Endodermal cell (in vitro differentiated cells): ENCODE results near the gene ZBED3. TPM values are rescaled to one million over a fixed set of nuclear protein-coding genes. Genes with fewer than 3 reads are reported as not detected.

Experiments used
- DNase-seq: peaks from one replicate; pipeline ENCODE4 v3.0.0-alpha.2; 2017
- H3K27ac ChIP-seq: 2 replicates; pipeline ENCODE4 v1.5.1; 2013; ENCODE audit warnings: mild to moderate bottlenecking, low read depth, low read length, moderate library complexity
- H3K27me3 ChIP-seq: 2 replicates; pipeline ENCODE4 v1.6.1; 2013; ENCODE audit warnings: mild to moderate bottlenecking, low read length, moderate library complexity; ENCODE audit not compliant: insufficient read depth, control insufficient read depth, poor library complexity, severe bottlenecking
- H3K36me3 ChIP-seq: 2 replicates; pipeline ENCODE4 v1.7.0; 2013; ENCODE audit warnings: mild to moderate bottlenecking, low read length, moderate library complexity; ENCODE audit not compliant: control insufficient read depth, insufficient read depth
- H3K4me1 ChIP-seq: one replicate; pipeline ENCODE4 v1.7.0; 2013; ENCODE audit warnings: low read length; ENCODE audit not compliant: control insufficient read depth, insufficient read depth
- H3K4me3 ChIP-seq: 2 replicates; pipeline ENCODE4 v1.5.1; 2013; ENCODE audit warnings: mild to moderate bottlenecking, low read length, moderate library complexity
- H3K9ac ChIP-seq: 2 replicates; pipeline ENCODE4 v1.6.1; 2013; ENCODE audit warnings: mild to moderate bottlenecking, low read length, moderate library complexity; ENCODE audit not compliant: poor library complexity, severe bottlenecking; ENCODE audit errors: extremely low read depth
- H3K9me3 ChIP-seq: 2 replicates; pipeline ENCODE4 v1.6.1; 2013; ENCODE audit warnings: mild to moderate bottlenecking, low read length, moderate library complexity; ENCODE audit not compliant: control insufficient read depth
- H3K27ac Mint-ChIP-seq: 2 replicates; pipeline ENCODE4 v1.8.0; 2020; ENCODE audit warnings: mixed read lengths
- H3K27me3 Mint-ChIP-seq: 2 replicates; pipeline ENCODE4 v1.8.0; 2021; ENCODE audit warnings: mild to moderate bottlenecking, mixed read lengths; ENCODE audit not compliant: insufficient read depth
- H3K36me3 Mint-ChIP-seq: 2 replicates; pipeline ENCODE4 v1.8.0; 2020; ENCODE audit warnings: low read depth, mixed read lengths
- H3K4me1 Mint-ChIP-seq: 2 replicates; pipeline ENCODE4 v1.8.0; 2020; ENCODE audit warnings: mixed read lengths
- H3K4me3 Mint-ChIP-seq: 2 replicates; pipeline ENCODE4 v1.8.0; 2020; ENCODE audit warnings: mild to moderate bottlenecking, moderate library complexity, mixed read lengths
- H3K9me3 Mint-ChIP-seq: 2 replicates; pipeline ENCODE4 v1.8.0; 2020; ENCODE audit warnings: mild to moderate bottlenecking, mixed read lengths
- WGBS, 2 experiments: methylation state at CpG; one replicate each; pipeline versions ENCODE4 v1.1.5 to v1.1.7; 2013; ENCODE audit warnings: missing lambda C conversion rate in 2 of 2, mixed read lengths in 1 of 2; ENCODE audit not compliant: insufficient coverage in 1 of 2, insufficient read length in 1 of 2; 5-methylcytosine and 5-hydroxymethylcytosine counted together
- total RNA-seq, 2 donors: library from RNA; stranded (reverse); fragmentation: NEBNext Ultra II Directional in 1 of 2; extraction: Animal tissue kit (Norgen Biotek cat#: 25700) in 1 of 2; gene quantifications; 2 replicates in 1 of 2; 3 replicates in 1 of 2; pipeline ENCODE4 v1.2.1, GENCODE V29; 2021
- TF ChIP-seq, protein P1 (sequence below): fragments of 200-600 bp; sonication (generic); conservative IDR thresholded peaks from 2 replicates; pipeline ENCODE4 v1.5.0; 2021; ENCODE audit warnings: antibody characterized with exemption, mild to moderate bottlenecking

The ZBED3 gene
- total RNA-seq, 2 donors from 2014 or later: 5.3 to 5.6 TPM

DNA sequence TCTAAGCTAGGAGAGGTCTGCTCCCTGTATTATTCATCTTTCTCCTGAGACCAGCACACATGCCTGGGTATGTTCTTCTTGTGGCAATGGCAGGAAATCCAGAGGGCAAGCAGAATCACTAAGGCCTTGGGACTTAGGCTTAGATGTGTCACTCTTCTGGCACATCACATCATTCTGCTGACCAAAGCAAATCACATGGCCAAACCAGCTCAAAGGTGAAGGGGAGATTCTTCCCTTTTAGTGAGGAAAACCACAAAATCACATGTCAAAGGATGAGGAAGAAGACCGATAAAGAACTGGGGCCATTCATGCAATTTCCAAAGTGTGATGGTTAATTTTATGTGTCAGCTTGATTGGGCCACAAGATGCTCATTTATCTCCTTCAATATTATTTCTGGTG is 62.6 kb downstream of the ZBED3 start:
- Mint-ChIP-seq H3K9me3 (peaks cover 25% of the 10 kb centered on the region), H3K27ac (no peak overlapping the region), H3K4me3 (no peak overlapping the region), H3K27me3 (peaks cover 40% of the 10 kb centered on the region), H3K36me3 (peaks cover 2% of the 10 kb centered on the region), H3K4me1 (peaks cover 8% of the 10 kb centered on the region)
- no peaks in the 10 kb centered on the region for H3K36me3 ChIP-seq
- no peak for DNase-seq
- WGBS, 2 experiments: 87 to 100% methylated on average over 1 of the region's 1 CpG
- no peaks in the 10 kb centered on the region for H3K4me1 ChIP-seq
- H3K9ac ChIP-seq: no peak overlapping the region
- TF ChIP-seq, protein P1, sequence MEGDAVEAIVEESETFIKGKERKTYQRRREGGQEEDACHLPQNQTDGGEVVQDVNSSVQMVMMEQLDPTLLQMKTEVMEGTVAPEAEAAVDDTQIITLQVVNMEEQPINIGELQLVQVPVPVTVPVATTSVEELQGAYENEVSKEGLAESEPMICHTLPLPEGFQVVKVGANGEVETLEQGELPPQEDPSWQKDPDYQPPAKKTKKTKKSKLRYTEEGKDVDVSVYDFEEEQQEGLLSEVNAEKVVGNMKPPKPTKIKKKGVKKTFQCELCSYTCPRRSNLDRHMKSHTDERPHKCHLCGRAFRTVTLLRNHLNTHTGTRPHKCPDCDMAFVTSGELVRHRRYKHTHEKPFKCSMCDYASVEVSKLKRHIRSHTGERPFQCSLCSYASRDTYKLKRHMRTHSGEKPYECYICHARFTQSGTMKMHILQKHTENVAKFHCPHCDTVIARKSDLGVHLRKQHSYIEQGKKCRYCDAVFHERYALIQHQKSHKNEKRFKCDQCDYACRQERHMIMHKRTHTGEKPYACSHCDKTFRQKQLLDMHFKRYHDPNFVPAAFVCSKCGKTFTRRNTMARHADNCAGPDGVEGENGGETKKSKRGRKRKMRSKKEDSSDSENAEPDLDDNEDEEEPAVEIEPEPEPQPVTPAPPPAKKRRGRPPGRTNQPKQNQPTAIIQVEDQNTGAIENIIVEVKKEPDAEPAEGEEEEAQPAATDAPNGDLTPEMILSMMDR: no peak
- no peak overlapping the region for H3K27ac ChIP-seq
- peaks cover 7% of the 10 kb centered on the region for H3K27me3 ChIP-seq
- no peak overlapping the region for H3K4me3 ChIP-seq
- peaks cover 20% of the 10 kb centered on the region for H3K9me3 ChIP-seq

DNA sequence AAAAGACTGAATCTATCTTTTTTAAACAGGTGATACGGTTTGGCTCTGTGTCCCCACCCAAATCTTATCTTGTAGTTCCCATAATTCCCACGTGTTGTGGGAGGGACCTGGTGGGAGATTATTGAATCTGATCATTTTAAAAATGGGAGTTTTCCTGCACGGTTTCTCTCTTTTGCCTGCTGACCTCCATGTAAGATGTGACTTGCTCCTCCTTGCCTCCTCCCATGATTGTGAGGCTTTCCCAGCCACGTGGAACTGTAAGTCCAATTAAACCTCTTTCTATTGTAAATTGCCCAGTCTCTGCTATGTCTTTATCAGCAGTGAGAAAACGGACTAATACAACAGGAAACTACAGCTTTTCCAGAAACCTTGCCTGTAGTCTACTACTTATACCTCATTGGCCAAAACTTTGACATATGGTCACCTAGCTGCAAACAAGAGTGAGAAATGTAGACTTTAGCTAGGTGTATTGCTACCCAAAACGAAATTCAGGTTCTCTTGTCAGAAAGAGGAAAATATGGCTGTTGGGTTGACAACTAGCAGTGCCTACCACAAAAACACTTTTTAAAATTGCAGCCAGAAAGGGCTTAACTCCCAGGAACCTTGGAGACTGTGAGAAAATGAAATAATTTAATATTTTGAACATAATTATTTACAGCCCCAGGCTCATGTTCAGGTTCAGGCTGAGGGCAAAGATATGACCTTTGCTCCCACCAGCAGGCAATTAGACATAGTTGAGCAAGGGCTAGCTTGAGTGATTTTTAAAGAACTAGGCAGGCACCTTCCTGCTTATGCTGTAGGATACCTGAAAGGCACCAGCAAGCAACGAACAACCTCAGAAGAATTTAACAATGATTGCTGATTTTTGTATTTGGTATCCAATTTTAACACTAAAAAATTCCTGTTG is 64.3 kb downstream of the ZBED3 start:
- no peak for DNase-seq
- peaks cover 6% of the 10 kb centered on the region for H3K9me3 ChIP-seq
- H3K27me3 ChIP-seq: peaks cover 7% of the 10 kb centered on the region
- H3K4me3 ChIP-seq: no peak overlapping the region
- TF ChIP-seq, protein P1: no peak
- no peaks in the 10 kb centered on the region for H3K36me3 ChIP-seq
- Mint-ChIP-seq H3K36me3 (no peaks in the 10 kb centered on the region), H3K27ac (no peak overlapping the region), H3K27me3 (peaks cover 37% of the 10 kb centered on the region), H3K4me3 (no peak overlapping the region), H3K4me1 (peaks cover 10% of the 10 kb centered on the region), H3K9me3 (peaks cover 9% of the 10 kb centered on the region)
- H3K27ac ChIP-seq: no peak overlapping the region
- WGBS, 2 experiments: 80 to 90% methylated on average over 4 to 7 of the region's 7 CpGs
- no peak overlapping the region for H3K9ac ChIP-seq
- H3K4me1 ChIP-seq: no peaks in the 10 kb centered on the region

Other genes starting within 250 kb of the ZBED3 start
- 10 to 100 TPM; 17.2 to 18.3 TPM for gene S100Z, start 237.3 kb downstream of the ZBED3 start, total RNA-seq
- gene CRHBP, start 134.2 kb downstream of the ZBED3 start, total RNA-seq: 10 to 100 TPM; 14.4 to 15.2 TPM
- gene AGGF1, start 56.9 kb downstream of the ZBED3 start, total RNA-seq: 10 to 100 TPM; 20.8 to 24.4 TPM
- under 1 TPM; 0.20 to 0.51 TPM for gene PDE8B, start 123.4 kb upstream of the ZBED3 start, total RNA-seq